ENCODE measurements around the gene POLR1F. TPM values are rescaled to one million over a fixed set of nuclear protein-coding genes. Genes with fewer than 3 reads are reported as not detected.

Gene POLR1F
- total RNA-seq, 4 donors from 2014 or later: 13.8 to 22.0 (median 18.2) TPM

- Histone ChIP-seq H3K27me3 (peaks cover 4% of the 10 kb centered on the region), H3K9me3 (no peaks in the 10 kb centered on the region), H3K4me3 (no peak overlapping the region), H3K36me3 (no peaks in the 10 kb centered on the region), H3K27ac (no peak overlapping the region), H3K4me1 (no peaks in the 10 kb centered on the region)
- 27% methylated on average over 1 of the region's 1 CpG for WGBS
- TF ChIP-seq POLR2AphosphoS5 (IDR thresholded peaks at IDR 0.05) (no peak), POLR2A (IDR thresholded peaks at IDR 0.05) (no peak), CTCF (IDR thresholded peaks at IDR 0.05) (no peak), EP300 (IDR thresholded peaks at IDR 0.05) (no peak)
- DNase-seq (ENCODE audit: low spot score in 2 of 2): no peak
Measured at GRCh38 chr7:19744075-19744474, 35.2 kb upstream of the POLR1F start.

GRCh38 chr7:19728716-19729115 is 19.9 kb upstream of the POLR1F start:
- no peaks in the 10 kb centered on the region for H3K36me3 ChIP-seq
- no peak for TF ChIP-seq POLR2AphosphoS5 (IDR thresholded peaks at IDR 0.05)
- TF ChIP-seq POLR2A (IDR thresholded peaks at IDR 0.05): no peak
- no peak for TF ChIP-seq CTCF (IDR thresholded peaks at IDR 0.05)
- no peak for TF ChIP-seq EP300 (IDR thresholded peaks at IDR 0.05)
- H3K9me3 ChIP-seq: no peaks in the 10 kb centered on the region
- no peak overlapping the region for H3K27ac ChIP-seq
- WGBS: 61% methylated on average over 3 of the region's 3 CpGs
- no peak overlapping the region for H3K4me3 ChIP-seq
- H3K27me3 ChIP-seq: peaks cover 14% of the 10 kb centered on the region
- no peak for DNase-seq (ENCODE audit: low spot score in 2 of 2)
- no peaks in the 10 kb centered on the region for H3K4me1 ChIP-seq

- H3K36me3 ChIP-seq: no peaks in the 10 kb centered on the region
- WGBS: 82% methylated on average over 5 of the region's 5 CpGs
Measured at GRCh38 chr7:19725770-19726169, 16.9 kb upstream of the POLR1F start.

GRCh38 chr7:19715499-19715898 is 6.7 kb upstream of the POLR1F start:
- Histone ChIP-seq H3K36me3 (no peaks in the 10 kb centered on the region), H3K27ac (no peak overlapping the region), H3K4me3 (no peak overlapping the region), H3K4me1 (no peaks in the 10 kb centered on the region), H3K9me3 (no peaks in the 10 kb centered on the region), H3K27me3 (no peaks in the 10 kb centered on the region)
- 47% methylated on average over 1 of the region's 1 CpG for WGBS
- TF ChIP-seq POLR2A (IDR thresholded peaks at IDR 0.05) (no peak), EP300 (IDR thresholded peaks at IDR 0.05) (no peak), CTCF (IDR thresholded peaks at IDR 0.05) (no peak), POLR2AphosphoS5 (IDR thresholded peaks at IDR 0.05) (no peak)
- DNase-seq (ENCODE audit: low spot score in 2 of 2): no peak

More at GRCh38 chr7:19725770-19726169, 16.9 kb upstream of the POLR1F start:
- Histone ChIP-seq H3K27ac (no peak overlapping the region), H3K4me3 (no peak overlapping the region), H3K27me3 (peaks cover 14% of the 10 kb centered on the region), H3K9me3 (no peaks in the 10 kb centered on the region), H3K4me1 (no peaks in the 10 kb centered on the region)
- TF ChIP-seq CTCF (IDR thresholded peaks at IDR 0.05) (no peak), EP300 (IDR thresholded peaks at IDR 0.05) (no peak), POLR2AphosphoS5 (IDR thresholded peaks at IDR 0.05) (no peak), POLR2A (IDR thresholded peaks at IDR 0.05) (no peak)
- no peak for DNase-seq (ENCODE audit: low spot score in 2 of 2)

GRCh38 chr7:19713676-19714075 is 4.8 kb upstream of the POLR1F start:
- Histone ChIP-seq H3K9me3 (no peaks in the 10 kb centered on the region), H3K4me3 (no peak overlapping the region), H3K36me3 (no peaks in the 10 kb centered on the region), H3K27me3 (no peaks in the 10 kb centered on the region), H3K4me1 (peaks cover 7% of the 10 kb centered on the region), H3K27ac (no peak overlapping the region)
- DNase-seq (ENCODE audit: low spot score in 2 of 2): no peak
- TF ChIP-seq POLR2AphosphoS5 (IDR thresholded peaks at IDR 0.05) (no peak), POLR2A (IDR thresholded peaks at IDR 0.05) (no peak), EP300 (IDR thresholded peaks at IDR 0.05) (no peak), CTCF (IDR thresholded peaks at IDR 0.05) (peak; percentile 7 to 17)
- 34% methylated on average over 1 of the region's 1 CpG for WGBS

All from suprapubic skin (tissue), 4 donors.